Fibroblast of lung (primary cell): ENCODE results near the gene ZNF436. TPM values are rescaled to one million over a fixed set of nuclear protein-coding genes. Genes with fewer than 3 reads are reported as not detected.

Experiments used
- DNase-seq, 2 donors: peaks; one replicate each; pipeline versions ENCODE4 v3.0.0 to v3.0.0-alpha.2; 2010; ENCODE audit warnings: low read depth in 2 of 2
- H2AFZ ChIP-seq: 2 replicates; pipeline ENCODE4 v1.5.1; 2012; ENCODE audit warnings: low read length, control low read depth, inconsistent platforms
- H3K27ac ChIP-seq: 2 replicates; pipeline ENCODE4 v1.5.1; 2011; ENCODE audit warnings: low read length, control low read depth; ENCODE audit not compliant: insufficient read depth
- H3K27me3 ChIP-seq: 2 replicates; pipeline ENCODE4 v1.5.1; 2011; ENCODE audit warnings: mild to moderate bottlenecking, low read length; ENCODE audit not compliant: control insufficient read depth, insufficient read depth
- H3K36me3 ChIP-seq: 2 replicates; pipeline ENCODE4 v1.5.1; 2011; ENCODE audit warnings: low read length; ENCODE audit not compliant: control insufficient read depth, insufficient read depth
- H3K4me1 ChIP-seq: 2 replicates; pipeline ENCODE4 v1.5.1; 2011; ENCODE audit warnings: low read length; ENCODE audit not compliant: control insufficient read depth, insufficient read depth; ENCODE audit errors: extremely low read depth
- H3K4me2 ChIP-seq: 2 replicates; pipeline ENCODE4 v1.5.1; 2011; ENCODE audit warnings: low read length, control low read depth; ENCODE audit not compliant: insufficient read depth; ENCODE audit errors: extremely low read depth
- H3K4me3 ChIP-seq, 4 experiments: fragments of 200-600 bp in 1 of 4; sonication (generic) in 1 of 4; replicated peaks in 1 of 4; 2 replicates each; pipeline ENCODE4 v1.5.1; 2011 to 2016; ENCODE audit warnings: low read length in 4 of 4, low read depth in 3 of 4, mild to moderate bottlenecking in 3 of 4, control low read depth in 2 of 4, inconsistent platforms in 1 of 4, mixed read lengths in 1 of 4; ENCODE audit not compliant: insufficient read depth in 1 of 4; ENCODE audit errors: control extremely low read depth in 1 of 4
- H3K79me2 ChIP-seq: 2 replicates; pipeline ENCODE4 v1.5.1; 2012; ENCODE audit warnings: mild to moderate bottlenecking, low read length, inconsistent platforms; ENCODE audit not compliant: control insufficient read depth, insufficient read depth
- H3K9ac ChIP-seq: 2 replicates; pipeline ENCODE4 v1.5.1; 2011; ENCODE audit warnings: mild to moderate bottlenecking, low read length, control low read depth; ENCODE audit not compliant: insufficient read depth
- H3K9me3 ChIP-seq: 2 replicates; pipeline ENCODE4 v1.5.1; 2012; ENCODE audit warnings: low read depth, low read length; ENCODE audit not compliant: control insufficient read depth, insufficient read depth
- H4K20me1 ChIP-seq: 2 replicates; pipeline ENCODE4 v1.5.1; 2011; ENCODE audit warnings: low read length; ENCODE audit not compliant: control insufficient read depth, insufficient read depth; ENCODE audit errors: extremely low read depth
- CTCF ChIP-seq, 2 donors: IDR thresholded peaks in 1 of 2; conservative IDR thresholded peaks in 1 of 2; 1 replicate in 1 of 2; 2 replicates in 1 of 2; pipeline ENCODE4 v1.5.1; 2011 to 2012; ENCODE audit warnings: low read length in 2 of 2, control low read depth in 1 of 2, inconsistent platforms in 1 of 2, low read depth in 1 of 2, mild to moderate bottlenecking in 1 of 2
- EZH2 ChIP-seq: IDR thresholded peaks from 2 replicates; pipeline ENCODE4 v1.5.1; 2012; ENCODE audit warnings: low read length, control low read depth, mild to moderate bottlenecking; ENCODE audit errors: missing control alignments
- polyA plus RNA-seq, 2 donors: library from polyadenylated mRNA; depleted of rRNA in 1 of 2; stranded (reverse) in 1 of 2; unstranded in 1 of 2; fragments of >200 nt; gene quantifications; 2 replicates each; pipeline ENCODE4 v1.2.1, GENCODE V29; 2011 to 2012; ENCODE audit warnings: missing spikeins in 1 of 2
- total RNA-seq: library from RNA; depleted of rRNA; stranded (reverse); fragments of >200 nt; gene quantifications from 2 replicates; pipeline ENCODE4 v1.2.1, GENCODE V29; 2014

ZNF436 gene
- total and polyA plus RNA-seq, 2 donors (not counting 1 experiment from before 2014, with no cell fraction given): 11.9 to 31.5 TPM

GRCh38 chr1:23394684-23395083 lies 25.0 kb upstream of the ZNF436 start:
- peak overlapping the region; percentile 79 for H3K27ac ChIP-seq
- peaks cover 15% of the 10 kb centered on the region for H3K4me1 ChIP-seq
- peak overlapping the region in 1 of 4 experiments; percentile 25 for H3K4me3 ChIP-seq
- peak overlapping the region; percentile 6 for H3K4me2 ChIP-seq
- no peaks in the 10 kb centered on the region for H3K79me2 ChIP-seq
- peak; percentile 73 to 93 for DNase-seq
- no peaks in the 10 kb centered on the region for H3K9me3 ChIP-seq
- no peaks in the 10 kb centered on the region for H3K36me3 ChIP-seq
- no peak overlapping the region for H3K9ac ChIP-seq
- TF ChIP-seq CTCF (conservative IDR thresholded peaks at IDR 0.05 in 1 of 2, IDR thresholded peaks at IDR 0.05 in 1 of 2; ENCODE audit: low read depth in 1 of 2, low read length in 2 of 2) (peak in 1 of 2 donors; percentile 14), EZH2 (no peak)
- H3K27me3 ChIP-seq: no peaks in the 10 kb centered on the region
- no peak overlapping the region for H2AFZ ChIP-seq
- H4K20me1 ChIP-seq: no peaks in the 10 kb centered on the region

- Histone ChIP-seq H3K27ac (peak overlapping the region; percentile 79), H3K9ac (no peak overlapping the region)
These were observed 24.5 kb upstream of the ZNF436 start for GRCh38 chr1:23394181-23394580.

GRCh38 chr1:23393706-23394105 lies 24.1 kb upstream of the ZNF436 start:
- Histone ChIP-seq H3K4me1 (peaks cover 15% of the 10 kb centered on the region), H3K4me3 (no peak overlapping the region), H2AFZ (no peak overlapping the region), H3K4me2 (peak overlapping the region; percentile 11), H3K9me3 (no peaks in the 10 kb centered on the region), H4K20me1 (no peaks in the 10 kb centered on the region), H3K27ac (peak overlapping the region; percentile 79), H3K79me2 (no peaks in the 10 kb centered on the region), H3K36me3 (no peaks in the 10 kb centered on the region), H3K9ac (peak overlapping the region; percentile 23), H3K27me3 (no peaks in the 10 kb centered on the region)
- TF ChIP-seq EZH2 (no peak), CTCF (conservative IDR thresholded peaks at IDR 0.05 in 1 of 2, IDR thresholded peaks at IDR 0.05 in 1 of 2; ENCODE audit: low read depth in 1 of 2, low read length in 2 of 2) (no peak)
- DNase-seq: peak; percentile 61 to 84

More at GRCh38 chr1:23394181-23394580, 24.5 kb upstream of the ZNF436 start:
- no peaks in the 10 kb centered on the region for H3K9me3 ChIP-seq
- H2AFZ ChIP-seq: no peak overlapping the region
- H3K79me2 ChIP-seq: no peaks in the 10 kb centered on the region
- no peaks in the 10 kb centered on the region for H3K36me3 ChIP-seq
- no peak for TF ChIP-seq CTCF (conservative IDR thresholded peaks at IDR 0.05 in 1 of 2, IDR thresholded peaks at IDR 0.05 in 1 of 2; ENCODE audit: low read depth in 1 of 2, low read length in 2 of 2)
- no peak for TF ChIP-seq EZH2
- H4K20me1 ChIP-seq: no peaks in the 10 kb centered on the region
- H3K4me3 ChIP-seq: no peak overlapping the region
- H3K27me3 ChIP-seq: no peaks in the 10 kb centered on the region
- DNase-seq: peak; percentile 74 to 82
- H3K4me1 ChIP-seq: peaks cover 15% of the 10 kb centered on the region
- H3K4me2 ChIP-seq: no peak overlapping the region
